PC-9 (cell line): ENCODE results near the gene CSTF1.

Experiments used
- CTCF ChIP-seq: fragments of 200-600 bp; sonication (generic); conservative IDR thresholded peaks from 2 replicates; pipeline ENCODE4 v1.6.1; 2017; ENCODE audit warnings: mixed run types, antibody characterized with exemption, mild to moderate bottlenecking, moderate library complexity
- EZH2 ChIP-seq: fragments of 200-600 bp; sonication (generic); IDR thresholded peaks from 2 replicates; pipeline ENCODE4 v1.8.0; 2017; ENCODE audit warnings: antibody characterized with exemption, low read depth

DNA sequence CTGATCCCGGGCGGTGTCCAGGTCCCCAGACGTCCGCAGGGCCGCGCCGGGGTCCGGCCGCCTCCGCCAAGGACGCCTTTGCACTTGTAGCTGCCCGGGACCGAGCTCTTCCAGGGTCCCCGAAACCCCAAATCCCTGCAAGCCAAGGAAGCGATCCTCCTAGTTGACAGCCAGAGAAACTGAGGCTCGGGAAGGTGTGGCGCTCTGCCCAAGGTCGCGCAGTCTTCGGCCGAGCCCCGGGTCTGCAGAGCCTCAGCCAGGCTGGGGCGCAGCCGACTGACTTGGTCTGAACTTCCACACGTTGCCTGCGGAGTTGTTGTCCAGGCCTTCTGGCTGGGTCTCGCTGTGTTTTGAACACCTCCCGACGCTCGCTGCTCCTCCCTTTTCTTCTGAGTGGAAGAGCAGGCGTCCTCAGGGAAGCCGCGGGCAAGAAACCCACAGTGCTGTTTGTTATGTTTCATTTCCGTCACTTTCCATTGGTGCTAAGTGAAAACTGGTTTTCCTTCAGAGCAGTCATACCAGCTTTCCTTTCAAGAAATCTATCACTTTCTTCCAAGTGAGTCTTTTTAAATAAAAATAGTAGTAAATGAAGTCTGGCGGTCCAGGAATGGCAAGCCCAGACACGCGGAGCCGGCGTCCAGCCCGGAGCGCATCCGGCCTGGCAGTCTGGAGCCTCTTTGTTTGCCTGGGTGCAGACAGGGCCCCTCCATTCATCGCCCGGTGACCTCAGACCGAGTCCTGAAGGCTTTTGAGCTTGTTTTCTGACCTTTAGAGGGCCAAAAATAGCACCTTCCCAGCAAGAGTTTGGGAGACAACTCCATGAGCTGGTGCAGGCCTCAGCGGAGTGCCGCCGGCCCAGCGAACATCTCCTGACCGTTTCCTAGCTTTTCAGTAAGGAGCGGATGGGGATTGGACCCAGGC is 33.0 kb upstream of the CSTF1 start:
- TF ChIP-seq CTCF, result no peak
- no peak for TF ChIP-seq EZH2
